AG04450 (cell line): ENCODE measurements around the gene CDH15. TPM values are rescaled to one million over a fixed set of nuclear protein-coding genes. Genes with fewer than 3 reads are reported as not detected.

Experiments used
- CTCF ChIA-PET: fragments of 300-600, 350-600 bp; formaldehyde crosslinking; extraction: SDS; loops from one replicate; lab custom pipeline; 2022; ENCODE audit warnings: antibody characterized with exemption, inconsistent platforms; lab: Charles Lee
- POLR2A ChIA-PET: fragments of 350-600 bp; formaldehyde crosslinking; extraction: SDS; loops from one replicate; lab custom pipeline; 2021; ENCODE audit warnings: antibody characterized with exemption, inconsistent platforms; lab: Yijun Ruan, JAX
- DNase-seq: peaks from one replicate; pipeline ENCODE4 v3.0.0-alpha.2; 2011; ENCODE audit warnings: low read depth, low spot score
- H3K27ac ChIP-seq: one replicate; pipeline ENCODE4 v1.5.1; 2012; ENCODE audit warnings: low read depth, low read length, control low read depth
- H3K27me3 ChIP-seq: one replicate; pipeline ENCODE4 v1.6.0; 2012; ENCODE audit warnings: low read length; ENCODE audit not compliant: control insufficient read depth, insufficient read depth
- H3K4me3 ChIP-seq: 2 replicates; pipeline ENCODE4 v1.5.1; 2011; ENCODE audit warnings: mild to moderate bottlenecking, low read depth, low read length, control low read depth
- H3K9me3 ChIP-seq: 2 replicates; pipeline ENCODE4 v1.5.1; 2012; ENCODE audit warnings: low read length; ENCODE audit not compliant: control insufficient read depth, insufficient read depth
- CTCF ChIP-seq: IDR thresholded peaks from 2 replicates; pipeline ENCODE4 v1.5.1; 2011; ENCODE audit warnings: low read depth, low read length, control low read depth, inconsistent platforms
- polyA plus RNA-seq: library from polyadenylated mRNA; depleted of rRNA; stranded (reverse); fragments of >200 nt; gene quantifications from 2 replicates; pipeline ENCODE4 v1.2.3, GENCODE V29; 2011

CDH15 gene
- polyA plus RNA-seq, 1 experiment: 0.12 TPM

- Histone ChIP-seq H3K27ac (peak overlapping the region; percentile 33), H3K9me3 (no peaks in the 10 kb centered on the region), H3K4me3 (peak overlapping the region; percentile 97), H3K27me3 (no peaks in the 10 kb centered on the region)
- POLR2A ChIA-PET: interaction anchor here (1.1 kb wide), 1 partner anchor 31 kb away, joined by 7 read pairs; no protein-coding TSS in a partner anchor
- DNase-seq: peak; percentile 41
- CTCF ChIA-PET: interaction anchor here (0.6 to 1.3 kb wide), 2 partner anchors 50 to 275 kb away, joined by 3 read pairs; no protein-coding TSS in a partner anchor
- TF ChIP-seq CTCF: peak; percentile 79
These were observed 45.0 kb downstream of the CDH15 start for GRCh38 chr16:89216315-89217137.

GRCh38 chr16:89217138-89217387, 45.5 kb downstream of the CDH15 start:
- Histone ChIP-seq H3K4me3 (peak overlapping the region; percentile 97), H3K9me3 (no peaks in the 10 kb centered on the region), H3K27ac (peak overlapping the region; percentile 95), H3K27me3 (no peaks in the 10 kb centered on the region)
- no peak for DNase-seq
- no peak for TF ChIP-seq CTCF
- CTCF ChIA-PET: interaction anchor here (0.9 kb wide), 1 partner anchor 291 kb away, joined by 3 read pairs; the partner anchor contains the start of gene SPG7
- POLR2A ChIA-PET: interaction anchor here (0.9 to 1.4 kb wide), 5 partner anchors 25 to 407 kb away, joined by 3 to 7 read pairs (median 6); partner anchors contain the start of gene ACSF3

GRCh38 chr16:89217388-89218191, 46.0 kb downstream of the CDH15 start, which contains the start of gene ZNF778:
TSS of gene ZNF778 (plus strand) at chr16:89217703. CDS start at chr16:89221128, 3,425 bp downstream.
- no peak for TF ChIP-seq CTCF

GRCh38 chr16:89219365-89219764, 47.8 kb downstream of the CDH15 start:
- DNase-seq: no peak
- TF ChIP-seq CTCF: no peak
- Histone ChIP-seq H3K9me3 (peaks cover 5% of the 10 kb centered on the region; the same call in 1 of the 2 replicates), H3K27me3 (no peaks in the 10 kb centered on the region), H3K4me3 (no peak overlapping the region), H3K27ac (no peak overlapping the region)
- ChIA-PET CTCF (no interaction called here), POLR2A (no interaction called here)

More at GRCh38 chr16:89217388-89218191, 46.0 kb downstream of the CDH15 start, which contains the start of gene ZNF778:
- Histone ChIP-seq H3K4me3 (peak within 1 kb of the TSS; percentile 97), H3K27ac (peak within 1 kb of the TSS; percentile 95), H3K9me3 (no peaks in the 10 kb centered on the region), H3K27me3 (no peaks in the 10 kb centered on the region)
- CTCF ChIA-PET: interaction anchor here (0.9 kb wide), 1 partner anchor 291 kb away, joined by 3 read pairs; the partner anchor contains the start of gene SPG7
- DNase-seq: peak; percentile 56
- POLR2A ChIA-PET: interaction anchor here (0.7 to 1.4 kb wide), 10 partner anchors 18 to 407 kb away, joined by 3 to 7 read pairs (median 3); partner anchors contain the start of gene ACSF3
